HG02938 (cell line): ENCODE results near the gene SLC22A3.
"Not testable (repeated sequence)": the region's sequence is repeated elsewhere in the genome, so short reads cannot be mapped to it uniquely, and the experiment has no call there.

ENCODE experiments used
- ATAC-seq: cut with Tn5 transposase; IDR thresholded peaks from one replicate; pipeline ENCODE4 v1.9.1; 2021; ENCODE audit warnings: mild to moderate bottlenecking, moderate library complexity; ENCODE audit not compliant: unreplicated experiment

Gene SLC22A3

GRCh38 chr6:160348223-160349019 is at the start of gene SLC22A3:
SLC22A3 (plus strand) TSS chr6:160348378; CDS start chr6:160348420, 42 bp downstream.
- no peak for ATAC-seq

- ATAC-seq = no peak
Observed at GRCh38 chr6:160299559-160299958, 48.6 kb upstream of the SLC22A3 start.

- ATAC-seq = no peak
Observed at GRCh38 chr6:160300076-160300695, 48.0 kb upstream of the SLC22A3 start.

- ATAC-seq = no peak
Observed at GRCh38 chr6:160301339-160301738, 46.8 kb upstream of the SLC22A3 start.

- ATAC-seq = not testable (repeated sequence)
Observed at GRCh38 chr6:160302431-160303082, 45.6 kb upstream of the SLC22A3 start.

- no peak for ATAC-seq
Observed at GRCh38 chr6:160303806-160304205, 44.4 kb upstream of the SLC22A3 start.

- ATAC-seq = no peak
Observed at GRCh38 chr6:160305926-160306713, 42.1 kb upstream of the SLC22A3 start.

GRCh38 chr6:160309718-160310117 is 38.5 kb upstream of the SLC22A3 start:
- no peak for ATAC-seq

GRCh38 chr6:160312900-160313299 is 35.3 kb upstream of the SLC22A3 start:
- no peak for ATAC-seq

- ATAC-seq = no peak
Observed at GRCh38 chr6:160315310-160315709, 32.9 kb upstream of the SLC22A3 start.

GRCh38 chr6:160316261-160316660 is 31.9 kb upstream of the SLC22A3 start:
- no peak for ATAC-seq

GRCh38 chr6:160319246-160319645 is 28.9 kb upstream of the SLC22A3 start:
- ATAC-seq = no peak

GRCh38 chr6:160321729-160322505 is 26.3 kb upstream of the SLC22A3 start:
- ATAC-seq = no peak

GRCh38 chr6:160327981-160328380 is 20.2 kb upstream of the SLC22A3 start:
- ATAC-seq = no peak

GRCh38 chr6:160328447-160328846 is 19.7 kb upstream of the SLC22A3 start:
- ATAC-seq = no peak

GRCh38 chr6:160329188-160329587 is 19.0 kb upstream of the SLC22A3 start:
- no peak for ATAC-seq

GRCh38 chr6:160330619-160331018 is 17.6 kb upstream of the SLC22A3 start:
- no peak for ATAC-seq

- no peak for ATAC-seq
Observed at GRCh38 chr6:160331204-160331603, 17.0 kb upstream of the SLC22A3 start.

- no peak for ATAC-seq
Observed at GRCh38 chr6:160331753-160332152, 16.4 kb upstream of the SLC22A3 start.

GRCh38 chr6:160333101-160333500 is 15.1 kb upstream of the SLC22A3 start:
- no peak for ATAC-seq
